Measurements from ENCODE around the gene BAHCC1. TPM values are rescaled to one million over a fixed set of nuclear protein-coding genes. Genes with fewer than 3 reads are reported as not detected.
A peak's percentile ranks its signal among the peaks of the same experiment; 100 is the strongest.

BAHCC1 gene
- total and polyA plus RNA-seq, 12 donors = 4.8 to 13.1 (median 9.2) TPM

- peak overlapping the region in 9 of 10 donors; percentile 33 to 59 (median 54) for H3K4me3 ChIP-seq
- 5% methylated on average over 60 of the region's 60 CpGs for WGBS, 2 donors
- H3K36me3 ChIP-seq = no peaks in the 10 kb centered on the region
- H3K27ac ChIP-seq = peak overlapping the region in 5 of 10 donors; percentile 38 to 59 (median 52)
- H3K4me1 ChIP-seq = peaks cover 23 to 78% (median 61%) of the 10 kb centered on the region in 9 donors
- peak in 8 of 9 donors; percentile 95 to 100 (median 99) for TF ChIP-seq CTCF (IDR thresholded peaks at IDR 0.05)
- no peaks in the 10 kb centered on the region for H3K9me3 ChIP-seq
- peaks cover 0 to 40% (median 0%) of the 10 kb centered on the region in 7 donors for H3K27me3 ChIP-seq
- intact Hi-C loops (cut with DNase I) = loop anchor here (1.0 to 10.0 kb wide), 15 partner anchors 62 to 340 kb away; partner anchors contain the start of gene SLC38A10 (in 3 of the 10)
- ATAC-seq = peak; percentile 48 to 76 (median 64)
- DNase-seq = peak; percentile 88 to 90
Observed at GRCh38 chr17:81484195-81484979, 89.1 kb downstream of the BAHCC1 start.

GRCh38 chr17:81486199-81486810 is 91.0 kb downstream of the BAHCC1 start:
- Histone ChIP-seq H3K9me3 (no peaks in the 10 kb centered on the region), H3K36me3 (no peaks in the 10 kb centered on the region), H3K4me1 (peaks cover 15 to 64% (median 53%) of the 10 kb centered on the region in 9 donors), H3K27ac (peak overlapping the region in 1 of 10 donors; percentile 47), H3K27me3 (peaks cover 0 to 29% (median 0%) of the 10 kb centered on the region in 7 donors), H3K4me3 (no peak overlapping the region)
- intact Hi-C loops (cut with DNase I) = loop anchor here in 6 of 10 donors (2.0 to 10.0 kb wide), 5 partner anchors 82 to 342 kb away; partner anchors contain the start of gene SLC38A10 (in 2 of the 6)
- ATAC-seq = no peak
- 61 to 75% methylated on average over 17 of the region's 17 CpGs for WGBS, 2 donors
- TF ChIP-seq CTCF (IDR thresholded peaks at IDR 0.05) = no peak
- DNase-seq = no peak

- H3K9me3 ChIP-seq = no peaks in the 10 kb centered on the region
- 80 to 90% methylated on average over 10 of the region's 10 CpGs for WGBS, 2 donors
- H3K4me1 ChIP-seq = peaks cover 10 to 57% (median 47%) of the 10 kb centered on the region in 9 donors
- no peak for DNase-seq
- no peak for ATAC-seq
- H3K27ac ChIP-seq = peak overlapping the region in 1 of 10 donors; percentile 39
- H3K27me3 ChIP-seq = peaks cover 0 to 21% (median 0%) of the 10 kb centered on the region in 7 donors
- H3K36me3 ChIP-seq = no peaks in the 10 kb centered on the region
- H3K4me3 ChIP-seq = peak overlapping the region in 5 of 10 donors; percentile 69 to 84 (median 79)
- intact Hi-C loops (cut with DNase I) = loop anchor here in 6 of 10 donors (2.0 to 10.0 kb wide), 5 partner anchors 82 to 342 kb away; partner anchors contain the start of gene SLC38A10 (in 2 of the 6)
- TF ChIP-seq CTCF (IDR thresholded peaks at IDR 0.05) = no peak
Observed at GRCh38 chr17:81487089-81487486, 91.8 kb downstream of the BAHCC1 start.

Data from heart right ventricle (tissue), 16 donors.